BLaER1 (cell line): ENCODE data around the gene NRG3.

ENCODE experiments used
- H3K27ac ChIP-seq: shearing (Covaris generic); formaldehyde crosslinking; 2 replicates; pipeline ENCODE4 v1.8.1; 2022
- H3K27me3 ChIP-seq: shearing (Covaris generic); formaldehyde crosslinking; 2 replicates; pipeline ENCODE4 v1.8.1; 2022
- H3K36me3 ChIP-seq: shearing (Covaris generic); formaldehyde crosslinking; 2 replicates; pipeline ENCODE4 v1.8.1; 2022
- H3K4me1 ChIP-seq: shearing (Covaris generic); formaldehyde crosslinking; 2 replicates; pipeline ENCODE4 v1.8.1; 2022
- H3K4me2 ChIP-seq: shearing (Covaris generic); formaldehyde crosslinking; 2 replicates; pipeline ENCODE4 v1.8.1; 2022
- H3K4me3 ChIP-seq: shearing (Covaris generic); formaldehyde crosslinking; 2 replicates; pipeline ENCODE4 v1.8.1; 2022
- H3K9ac ChIP-seq: shearing (Covaris generic); formaldehyde crosslinking; 2 replicates; pipeline ENCODE4 v1.8.1; 2022
- H3K9me3 ChIP-seq: shearing (Covaris generic); formaldehyde crosslinking; 2 replicates; pipeline ENCODE4 v1.8.1; 2022
- H4K20me1 ChIP-seq: shearing (Covaris generic); formaldehyde crosslinking; 2 replicates; pipeline ENCODE4 v1.8.1; 2022
- Cebpa-rat ChIP-seq: shearing (Covaris generic); IDR thresholded peaks from 2 replicates; pipeline ENCODE4 v1.8.1; 2022

The NRG3 gene

DNA sequence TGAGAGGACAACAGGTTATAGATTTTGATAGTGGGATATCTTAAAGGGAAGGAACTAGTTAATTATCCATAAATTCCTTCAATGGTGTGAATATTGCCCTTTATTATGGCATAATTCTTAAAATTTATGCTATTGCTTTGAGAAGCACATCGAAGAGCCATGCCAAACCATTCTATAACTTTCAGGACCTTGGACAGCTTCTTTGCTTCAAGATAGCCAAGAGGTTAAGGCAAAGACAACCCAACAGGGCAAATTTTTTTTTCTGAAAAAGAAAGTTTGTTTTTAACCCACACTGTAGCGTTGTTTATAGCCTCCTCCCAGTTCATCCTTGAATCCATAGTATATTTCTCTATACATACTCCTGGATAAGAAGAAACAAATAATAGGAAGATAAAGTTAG is 103.2 kb downstream of the NRG3 start:
- Histone ChIP-seq H3K27me3 (no peaks in the 10 kb centered on the region), H3K4me2 (no peak overlapping the region), H3K9me3 (no peaks in the 10 kb centered on the region), H3K36me3 (peaks cover 38% of the 10 kb centered on the region), H3K9ac (no peak overlapping the region), H4K20me1 (peaks cover 98% of the 10 kb centered on the region), H3K4me1 (no peaks in the 10 kb centered on the region), H3K4me3 (no peak overlapping the region), H3K27ac (no peak overlapping the region)
- TF ChIP-seq Cebpa-rat = no peak

DNA sequence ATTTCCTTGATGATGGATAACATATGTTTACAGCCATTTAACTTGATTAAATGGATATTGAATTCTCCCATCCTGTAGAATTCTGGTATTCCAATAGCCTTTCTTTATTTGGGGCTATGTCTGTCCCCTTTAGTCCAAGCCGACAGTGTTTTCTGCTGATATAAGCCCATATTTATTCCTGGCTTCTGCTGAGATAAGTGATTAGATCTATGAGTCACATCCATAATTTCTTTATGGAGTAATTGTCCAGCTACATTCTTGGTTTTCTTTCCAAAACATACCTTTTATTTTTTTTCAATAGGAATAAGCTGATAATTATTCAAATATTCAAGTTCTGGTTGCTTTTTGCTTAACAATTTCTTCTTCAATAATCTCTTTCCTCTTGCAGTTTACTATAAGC is 106.7 kb downstream of the NRG3 start:
- no peaks in the 10 kb centered on the region for H3K27me3 ChIP-seq
- H3K9me3 ChIP-seq = no peaks in the 10 kb centered on the region
- no peak overlapping the region for H3K27ac ChIP-seq
- no peak for TF ChIP-seq Cebpa-rat
- no peak overlapping the region for H3K4me2 ChIP-seq
- peaks cover 96% of the 10 kb centered on the region for H4K20me1 ChIP-seq
- no peak overlapping the region for H3K9ac ChIP-seq
- H3K36me3 ChIP-seq = peaks cover 37% of the 10 kb centered on the region
- no peaks in the 10 kb centered on the region for H3K4me1 ChIP-seq
- H3K4me3 ChIP-seq = no peak overlapping the region

GRCh38 chr10:81984428-81984827 is 109.4 kb downstream of the NRG3 start:
- Histone ChIP-seq H3K36me3 (peaks cover 37% of the 10 kb centered on the region), H3K27ac (no peak overlapping the region), H3K9me3 (no peaks in the 10 kb centered on the region), H4K20me1 (peaks cover 96% of the 10 kb centered on the region), H3K4me3 (no peak overlapping the region), H3K4me2 (no peak overlapping the region), H3K4me1 (no peaks in the 10 kb centered on the region), H3K9ac (no peak overlapping the region), H3K27me3 (no peaks in the 10 kb centered on the region)
- TF ChIP-seq Cebpa-rat = no peak

GRCh38 chr10:81995254-81995653 is 120.3 kb downstream of the NRG3 start:
- Histone ChIP-seq H4K20me1 (peaks cover 92% of the 10 kb centered on the region), H3K36me3 (peaks cover 16% of the 10 kb centered on the region; the same call in 1 of the 2 replicates), H3K4me3 (no peak overlapping the region), H3K4me1 (no peaks in the 10 kb centered on the region), H3K4me2 (no peak overlapping the region), H3K9ac (no peak overlapping the region), H3K9me3 (no peaks in the 10 kb centered on the region), H3K27ac (no peak overlapping the region), H3K27me3 (no peaks in the 10 kb centered on the region)
- no peak for TF ChIP-seq Cebpa-rat

GRCh38 chr10:81996927-81997326 is 121.9 kb downstream of the NRG3 start:
- no peaks in the 10 kb centered on the region for H3K4me1 ChIP-seq
- H4K20me1 ChIP-seq = peaks cover 90% of the 10 kb centered on the region
- no peak overlapping the region for H3K27ac ChIP-seq
- TF ChIP-seq Cebpa-rat = no peak
- no peak overlapping the region for H3K4me2 ChIP-seq
- no peak overlapping the region for H3K9ac ChIP-seq
- no peaks in the 10 kb centered on the region for H3K27me3 ChIP-seq
- H3K36me3 ChIP-seq = peaks cover 16% of the 10 kb centered on the region; the same call in 1 of the 2 replicates
- no peak overlapping the region for H3K4me3 ChIP-seq
- no peaks in the 10 kb centered on the region for H3K9me3 ChIP-seq

DNA sequence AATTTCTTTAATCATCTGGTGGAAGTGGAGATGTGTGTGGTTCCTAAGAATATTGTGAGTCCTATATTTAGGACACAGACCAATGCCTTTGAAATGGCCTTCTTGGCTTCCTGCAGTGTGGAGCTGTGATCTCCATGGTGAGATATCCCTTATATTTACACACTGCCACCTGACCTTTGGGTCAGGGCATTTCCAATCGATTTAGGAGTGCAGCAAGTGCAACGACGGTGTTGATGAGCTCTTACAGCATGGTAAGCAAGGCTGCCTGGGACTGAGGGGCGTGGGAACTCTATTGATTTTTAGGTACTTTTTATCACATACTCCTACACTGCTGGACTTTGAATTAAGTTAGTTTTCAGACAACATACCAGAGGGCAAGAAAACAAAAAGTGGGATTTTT is 146.0 kb downstream of the NRG3 start:
- peaks cover 51% of the 10 kb centered on the region for H4K20me1 ChIP-seq
- no peak overlapping the region for H3K9ac ChIP-seq
- H3K27ac ChIP-seq = no peak overlapping the region
- H3K4me2 ChIP-seq = no peak overlapping the region
- H3K9me3 ChIP-seq = peaks cover 16% of the 10 kb centered on the region
- H3K27me3 ChIP-seq = no peaks in the 10 kb centered on the region
- TF ChIP-seq Cebpa-rat = no peak
- no peaks in the 10 kb centered on the region for H3K4me1 ChIP-seq
- H3K4me3 ChIP-seq = no peak overlapping the region
- no peaks in the 10 kb centered on the region for H3K36me3 ChIP-seq

- TF ChIP-seq Cebpa-rat = no peak
- Histone ChIP-seq H3K27me3 (no peaks in the 10 kb centered on the region), H3K36me3 (no peaks in the 10 kb centered on the region), H3K9me3 (no peaks in the 10 kb centered on the region), H3K4me1 (peaks cover 20% of the 10 kb centered on the region), H3K27ac (no peak overlapping the region), H3K9ac (no peak overlapping the region), H4K20me1 (peaks cover 86% of the 10 kb centered on the region), H3K4me2 (no peak overlapping the region), H3K4me3 (no peak overlapping the region)
Measured at GRCh38 chr10:82027711-82028110, 152.7 kb downstream of the NRG3 start.

GRCh38 chr10:82037076-82037475 is 162.1 kb downstream of the NRG3 start:
- Histone ChIP-seq H3K36me3 (peaks cover 27% of the 10 kb centered on the region), H3K9me3 (no peaks in the 10 kb centered on the region), H3K4me2 (no peak overlapping the region), H3K4me1 (peaks cover 12% of the 10 kb centered on the region; the same call in 1 of the 2 replicates), H3K4me3 (no peak overlapping the region), H3K9ac (no peak overlapping the region), H3K27me3 (no peaks in the 10 kb centered on the region), H3K27ac (no peak overlapping the region), H4K20me1 (peaks cover 90% of the 10 kb centered on the region)
- TF ChIP-seq Cebpa-rat = no peak

- no peak for TF ChIP-seq Cebpa-rat
- Histone ChIP-seq H3K36me3 (peaks cover 27% of the 10 kb centered on the region), H3K4me1 (peaks cover 5% of the 10 kb centered on the region; the same call in 1 of the 2 replicates), H4K20me1 (peaks cover 79% of the 10 kb centered on the region), H3K27me3 (no peaks in the 10 kb centered on the region), H3K9ac (no peak overlapping the region), H3K4me2 (no peak overlapping the region), H3K9me3 (no peaks in the 10 kb centered on the region), H3K27ac (no peak overlapping the region), H3K4me3 (no peak overlapping the region)
Measured at GRCh38 chr10:82038587-82038986, 163.6 kb downstream of the NRG3 start.

DNA sequence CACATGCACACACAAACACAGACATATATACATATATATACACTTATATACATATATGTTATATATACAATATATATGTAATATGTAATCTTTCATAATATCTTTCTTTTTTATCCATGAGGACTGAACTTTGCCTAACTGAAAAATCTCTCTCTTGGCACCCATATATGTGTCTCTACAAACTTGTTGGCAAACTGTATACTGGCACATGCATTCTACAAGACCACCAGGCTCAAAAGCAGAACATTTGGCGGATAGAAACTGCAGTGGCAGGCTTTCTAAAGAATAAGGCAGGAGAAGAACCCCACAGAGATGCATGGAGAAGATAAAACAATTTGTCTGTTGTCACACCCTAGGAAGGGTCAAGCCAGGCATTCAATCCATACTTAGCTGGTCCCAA is 165.3 kb downstream of the NRG3 start:
- TF ChIP-seq Cebpa-rat = no peak
- H3K9me3 ChIP-seq = peaks cover 5% of the 10 kb centered on the region

GRCh38 chr10:82041018-82041417 is 166.0 kb downstream of the NRG3 start:
- Histone ChIP-seq H3K9me3 (peaks cover 5% of the 10 kb centered on the region), H4K20me1 (peaks cover 55% of the 10 kb centered on the region; the same call in 1 of the 2 replicates), H3K27me3 (no peaks in the 10 kb centered on the region), H3K9ac (no peak overlapping the region), H3K4me2 (no peak overlapping the region), H3K4me3 (no peak overlapping the region), H3K36me3 (peaks cover 30% of the 10 kb centered on the region), H3K4me1 (no peaks in the 10 kb centered on the region), H3K27ac (no peak overlapping the region)
- no peak for TF ChIP-seq Cebpa-rat

More for the DNA sequence above, 165.3 kb downstream of the NRG3 start:
- H3K4me3 ChIP-seq = no peak overlapping the region
- peaks cover 30% of the 10 kb centered on the region for H3K36me3 ChIP-seq
- H3K9ac ChIP-seq = no peak overlapping the region
- peaks cover 62% of the 10 kb centered on the region; the same call in 1 of the 2 replicates for H4K20me1 ChIP-seq
- no peak overlapping the region for H3K27ac ChIP-seq
- H3K4me1 ChIP-seq = no peaks in the 10 kb centered on the region
- no peak overlapping the region for H3K4me2 ChIP-seq
- H3K27me3 ChIP-seq = no peaks in the 10 kb centered on the region
